RPMI7951 (cell line): ENCODE data around the gene HSPA4. TPM values are rescaled to one million over a fixed set of nuclear protein-coding genes. Genes with fewer than 3 reads are reported as not detected.
A peak's percentile ranks its signal among the peaks of the same experiment; 100 is the strongest.

ENCODE experiments used
- DNase-seq: peaks from one replicate; pipeline ENCODE4 v3.0.0-alpha.2; 2012; ENCODE audit warnings: low read depth
- total RNA-seq: library from RNA; depleted of rRNA; stranded (reverse); fragments of >200 nt; shearing (Covaris generic); gene quantifications from 2 replicates; pipeline ENCODE4 v1.2.3, GENCODE V29; 2014

Gene HSPA4
- total RNA-seq, 1 experiment from 2014 or later = 108 TPM

DNA sequence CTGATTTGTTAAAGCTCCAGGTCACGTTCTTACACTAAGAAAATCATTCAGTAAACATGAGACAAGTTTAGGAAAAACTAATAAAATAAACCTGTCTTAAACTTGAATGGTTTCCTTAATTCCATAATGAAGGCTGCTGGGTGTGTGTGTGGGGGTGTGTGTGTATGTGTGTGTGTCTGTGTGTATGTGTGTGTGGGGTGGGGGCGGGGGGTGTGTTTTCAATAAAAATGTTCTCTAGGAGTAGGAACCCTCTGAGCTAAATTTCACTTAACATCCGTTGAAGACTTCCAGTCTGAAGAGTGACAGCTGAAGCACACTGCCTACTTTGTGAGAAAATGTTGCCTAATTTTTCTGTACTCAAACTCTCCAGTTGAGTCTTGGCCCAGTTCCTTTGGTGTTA lies 54.5 kb downstream of the HSPA4 start:
- DNase-seq = no peak

DNA sequence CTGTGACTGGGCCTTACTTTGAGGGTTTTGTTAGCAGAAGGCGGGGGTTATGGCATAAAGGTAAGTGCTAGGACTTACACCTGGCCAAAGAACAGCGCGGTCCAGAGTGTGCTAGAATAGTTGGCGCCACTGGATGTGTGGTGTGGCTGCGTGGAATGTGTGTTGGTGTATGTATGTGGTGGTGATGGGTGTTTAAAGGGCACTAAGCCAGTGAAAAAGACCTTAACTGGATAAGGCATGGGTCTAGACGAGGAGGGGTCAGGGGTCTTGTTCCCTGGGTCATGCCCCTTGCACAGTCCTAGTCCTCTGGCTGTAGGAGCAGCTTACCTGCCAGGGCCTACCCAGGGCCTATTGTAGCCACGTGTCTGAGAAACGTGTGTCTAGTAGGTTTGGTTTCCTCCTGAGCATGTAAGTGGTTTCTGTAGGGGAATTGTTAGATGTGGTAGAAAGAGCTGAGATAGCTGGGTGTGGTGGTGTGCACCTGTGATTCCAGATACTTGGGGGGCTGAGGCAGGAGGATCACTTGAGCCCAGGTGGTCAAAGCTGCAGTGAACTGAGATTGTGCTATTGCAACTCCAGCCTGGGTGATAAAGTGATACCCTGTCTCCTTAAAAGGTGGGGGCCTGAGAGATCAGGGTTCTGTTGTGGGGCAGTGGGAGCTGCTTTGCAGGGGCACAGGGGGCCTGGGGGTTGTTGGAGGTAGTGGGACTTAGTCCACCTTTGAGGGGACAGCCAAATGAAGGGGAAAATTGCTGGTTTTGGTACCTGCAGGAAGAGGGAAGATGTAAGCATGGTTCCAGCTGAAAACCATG lies 55.2 kb downstream of the HSPA4 start:
- no peak for DNase-seq

DNA sequence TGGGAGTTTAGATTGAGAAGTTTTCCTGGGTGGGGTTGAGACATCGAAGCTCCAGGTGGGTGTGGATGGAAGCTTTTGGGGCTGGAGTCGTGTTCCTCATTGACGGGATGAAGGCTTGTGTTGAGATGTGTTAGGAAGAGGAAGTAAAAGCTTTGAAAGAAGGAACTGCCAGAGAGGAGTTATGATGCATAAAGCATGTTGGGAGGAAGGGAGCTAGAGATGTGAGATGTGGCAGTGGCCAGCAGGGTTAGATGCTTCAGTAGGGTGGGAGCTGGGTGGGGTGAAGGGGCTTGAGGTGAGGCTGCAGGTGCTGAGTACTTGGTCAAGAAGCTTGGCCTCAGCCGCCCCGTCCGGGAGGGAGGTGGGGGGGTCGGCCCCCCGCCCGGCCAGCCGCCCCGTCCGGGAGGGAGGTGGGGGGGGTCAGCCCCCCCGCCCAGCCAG lies 56.7 kb downstream of the HSPA4 start:
- no peak for DNase-seq

DNA sequence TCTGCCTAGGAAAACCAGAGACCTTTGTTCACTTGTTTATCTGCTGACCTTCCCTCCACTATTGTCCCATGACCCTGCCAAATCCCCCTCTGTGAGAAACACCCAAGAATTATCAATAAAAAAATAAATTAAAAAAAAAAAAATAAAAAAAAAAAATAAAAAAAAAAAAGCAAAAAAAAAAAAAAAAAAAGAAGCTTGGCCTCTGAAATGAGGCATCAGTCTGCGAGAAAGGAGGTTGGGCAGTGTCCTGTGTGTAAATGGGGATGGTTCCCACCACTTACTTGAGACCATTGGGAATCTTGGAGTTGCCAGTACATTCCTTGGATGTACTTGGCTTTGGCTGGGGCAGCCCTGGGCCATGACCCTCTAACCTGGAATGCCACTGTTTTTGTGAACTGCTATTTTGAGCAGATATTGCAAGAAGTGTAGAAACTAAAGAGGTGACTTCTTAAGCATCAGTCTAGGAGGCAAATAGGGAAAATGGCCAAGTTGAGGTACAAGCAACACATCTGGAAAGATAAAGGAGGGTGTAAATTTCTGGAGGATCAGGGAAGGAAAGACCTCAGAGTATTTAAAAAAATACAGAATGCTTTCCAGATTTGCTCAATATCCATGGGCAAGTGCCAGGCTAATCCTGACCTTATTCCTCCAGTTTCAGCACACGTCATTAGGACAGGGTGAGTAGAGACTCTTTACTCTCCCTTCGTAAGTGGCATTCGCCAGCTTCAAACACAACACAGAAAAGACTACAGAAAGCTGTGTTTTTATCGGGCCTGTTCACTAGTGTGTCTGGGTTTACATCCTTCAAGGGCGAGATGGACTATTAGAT lies 58.1 kb downstream of the HSPA4 start:
- peak; percentile 17 for DNase-seq

DNA sequence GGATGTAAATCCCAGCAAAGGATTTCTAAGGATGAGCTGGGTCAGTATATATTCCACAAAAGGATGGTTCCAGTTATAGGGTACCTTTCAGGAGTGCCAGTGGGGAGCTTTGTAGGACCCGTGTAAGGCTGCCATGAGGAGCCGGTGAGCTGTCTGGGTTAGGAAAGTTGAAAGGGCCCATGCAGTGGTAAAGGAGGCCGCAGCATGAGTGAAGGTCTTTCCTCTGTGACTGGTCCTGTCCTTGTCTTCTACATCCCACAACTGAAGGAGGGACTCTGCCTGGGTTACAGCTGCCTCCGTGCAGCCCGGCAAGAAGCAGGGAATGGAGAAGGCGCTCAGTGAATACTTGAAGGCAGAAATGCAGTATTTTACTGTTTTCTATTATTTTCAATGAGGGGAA lies 58.9 kb downstream of the HSPA4 start:
- DNase-seq = no peak

DNA sequence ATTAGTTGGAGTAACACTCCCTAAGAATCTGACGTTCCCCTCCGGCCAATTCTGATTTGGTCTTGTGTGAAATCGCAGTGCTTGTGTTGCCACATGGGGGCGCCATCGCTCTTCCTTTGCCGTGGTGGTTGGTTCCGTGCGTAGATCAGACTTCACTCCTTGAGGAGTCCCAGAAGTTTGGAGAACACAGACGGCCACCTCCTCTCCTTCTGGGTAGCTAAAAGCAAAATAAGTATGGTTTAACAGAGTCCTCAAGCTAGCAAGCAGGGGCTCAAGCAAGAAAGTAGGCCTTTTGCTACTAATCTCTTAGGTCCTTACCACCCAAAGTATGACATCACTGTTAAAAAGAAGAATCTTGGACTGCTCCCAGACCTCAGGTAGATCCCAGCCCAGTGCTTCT lies 59.5 kb downstream of the HSPA4 start:
- DNase-seq = peak; percentile 67

DNA sequence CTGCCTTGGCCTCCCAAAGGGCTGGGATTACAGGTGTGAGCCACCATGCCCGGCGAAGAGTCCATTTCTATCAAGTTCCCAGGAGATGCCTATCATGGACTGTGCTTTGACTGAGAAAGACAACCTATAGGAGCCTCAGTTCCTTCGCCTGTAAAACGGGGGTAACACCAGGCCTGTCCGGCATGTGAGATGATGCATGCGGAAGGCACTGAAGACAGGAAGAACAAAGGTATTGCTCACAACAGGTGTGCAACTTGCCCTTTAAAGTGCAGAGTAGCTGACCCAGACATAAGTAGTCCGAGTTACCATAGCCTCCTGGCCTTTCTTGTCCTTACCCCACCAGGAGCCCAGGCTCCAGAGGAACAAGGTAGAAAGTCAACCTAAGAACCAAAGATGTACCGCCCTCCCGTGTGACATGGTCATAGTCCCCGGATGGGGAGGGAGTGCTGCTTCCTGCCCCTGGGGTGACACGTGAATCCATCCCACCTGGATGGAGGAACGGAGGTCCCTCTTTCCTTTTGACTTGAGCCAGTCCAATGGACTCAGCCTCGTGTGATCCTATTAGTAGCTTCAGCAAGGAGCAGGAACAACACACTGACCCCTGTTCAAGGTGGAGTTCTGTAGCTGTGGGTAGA lies 60.3 kb downstream of the HSPA4 start:
- no peak for DNase-seq

DNA sequence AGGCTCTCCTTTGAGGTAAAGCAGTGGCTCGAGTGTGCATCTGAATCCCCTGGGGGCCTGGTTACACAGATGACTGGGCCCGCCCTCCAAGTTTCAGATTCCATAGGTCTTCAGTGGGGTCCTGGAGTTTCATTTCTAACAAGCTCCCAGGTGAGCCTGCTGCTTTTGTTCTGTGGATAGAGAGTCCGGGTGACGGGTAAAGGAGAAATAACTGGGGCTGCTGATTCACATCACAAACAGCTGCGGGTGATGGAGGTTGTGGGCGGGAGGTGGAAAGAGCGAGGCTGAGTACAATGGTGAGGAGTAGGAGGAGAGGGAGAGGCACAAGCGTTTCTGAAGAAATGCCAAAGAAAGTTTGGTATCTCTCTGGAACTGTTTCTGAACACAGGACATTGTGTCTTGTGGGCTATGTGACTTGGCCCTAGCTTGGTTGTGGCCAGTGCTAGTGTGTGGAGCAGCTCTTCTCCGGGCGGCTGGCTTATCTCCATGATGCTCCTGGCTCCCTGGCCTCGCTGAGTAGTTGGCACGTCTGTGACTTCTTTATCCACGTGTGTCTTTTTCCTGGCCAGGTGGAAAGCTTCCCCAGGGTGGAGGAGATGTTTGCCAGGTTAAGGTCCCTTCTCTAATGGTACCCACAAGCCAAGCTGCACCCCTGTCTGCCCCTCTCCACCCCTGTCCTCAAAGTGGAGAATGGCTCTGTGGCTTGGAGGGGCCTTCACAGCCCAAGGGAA lies 61.7 kb downstream of the HSPA4 start:
- DNase-seq = peak; percentile 36

DNA sequence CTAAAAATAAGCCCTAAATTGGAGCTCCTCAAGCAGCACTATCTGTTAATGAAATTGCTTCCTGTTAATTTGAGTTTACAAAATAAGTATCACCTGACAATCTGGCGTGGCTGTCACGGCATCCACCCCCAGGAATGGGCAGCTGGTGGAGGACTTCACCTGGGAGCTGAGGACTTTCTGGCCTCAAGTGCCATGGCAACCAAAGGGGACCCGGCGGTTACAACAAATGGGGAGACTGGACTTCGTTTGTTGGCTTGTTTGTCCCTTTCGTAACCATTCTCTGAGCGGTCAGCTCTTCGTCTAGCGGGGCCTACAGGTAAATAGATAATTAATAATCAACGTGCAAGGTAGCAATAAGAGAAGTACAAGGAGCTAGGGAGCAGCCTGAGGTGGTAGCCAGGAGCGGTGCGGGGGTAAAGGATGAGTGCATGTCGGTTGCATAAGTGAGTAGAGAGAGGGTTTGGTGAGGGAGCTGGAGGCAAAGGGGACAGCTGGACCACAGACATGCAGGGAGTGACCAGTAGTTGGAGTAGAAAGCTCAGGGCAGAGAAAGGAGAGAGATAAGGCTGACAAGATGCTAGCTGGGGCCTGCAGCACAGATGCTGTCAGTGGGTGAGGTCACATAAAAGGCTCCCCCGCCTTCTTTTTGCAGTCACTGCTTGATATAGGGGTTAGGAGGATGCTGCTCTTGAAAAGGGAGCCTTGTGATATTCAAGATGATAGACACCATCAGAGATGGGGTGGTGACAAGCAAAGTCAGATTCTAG lies 62.5 kb downstream of the HSPA4 start:
- no peak for DNase-seq

DNA sequence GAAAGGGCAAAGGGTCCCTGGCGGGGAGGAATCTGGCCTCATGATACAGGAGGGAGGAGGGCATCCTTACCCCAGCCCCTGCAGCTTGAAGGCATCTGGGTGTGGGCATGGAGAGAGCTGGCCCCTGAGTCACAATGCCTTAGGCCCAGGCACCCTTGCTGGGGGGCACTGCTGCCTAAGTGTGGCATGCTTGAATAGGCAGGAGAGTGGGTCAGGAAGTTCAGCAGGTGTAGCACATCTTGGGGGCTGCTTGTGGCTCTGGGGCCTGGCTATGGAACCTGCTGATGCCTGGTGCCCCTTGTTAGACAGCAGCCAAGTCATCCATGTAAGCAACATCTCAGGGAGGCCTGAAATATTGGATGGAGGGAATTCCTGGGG lies 63.1 kb downstream of the HSPA4 start:
- DNase-seq = no peak

DNA sequence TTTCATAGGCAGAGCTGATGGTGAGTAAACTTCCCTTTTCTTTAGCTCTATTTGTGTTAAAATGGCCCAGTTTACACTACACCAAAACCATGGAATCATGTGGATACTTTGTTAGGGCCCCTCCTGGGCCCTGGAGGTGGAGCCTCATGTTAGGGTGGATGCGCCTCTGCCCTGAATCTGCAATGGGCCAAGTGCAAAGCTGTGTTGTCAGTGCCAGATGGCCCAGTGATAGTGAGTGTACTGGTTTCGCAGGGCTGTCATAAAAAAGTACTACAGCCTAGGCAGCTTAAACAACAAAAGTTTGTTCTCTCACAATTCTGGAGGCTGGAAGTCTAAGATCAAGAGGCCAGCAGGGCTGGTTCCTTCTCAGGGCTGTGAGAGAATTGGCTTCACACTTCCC lies 64.8 kb downstream of the HSPA4 start:
- DNase-seq = no peak

DNA sequence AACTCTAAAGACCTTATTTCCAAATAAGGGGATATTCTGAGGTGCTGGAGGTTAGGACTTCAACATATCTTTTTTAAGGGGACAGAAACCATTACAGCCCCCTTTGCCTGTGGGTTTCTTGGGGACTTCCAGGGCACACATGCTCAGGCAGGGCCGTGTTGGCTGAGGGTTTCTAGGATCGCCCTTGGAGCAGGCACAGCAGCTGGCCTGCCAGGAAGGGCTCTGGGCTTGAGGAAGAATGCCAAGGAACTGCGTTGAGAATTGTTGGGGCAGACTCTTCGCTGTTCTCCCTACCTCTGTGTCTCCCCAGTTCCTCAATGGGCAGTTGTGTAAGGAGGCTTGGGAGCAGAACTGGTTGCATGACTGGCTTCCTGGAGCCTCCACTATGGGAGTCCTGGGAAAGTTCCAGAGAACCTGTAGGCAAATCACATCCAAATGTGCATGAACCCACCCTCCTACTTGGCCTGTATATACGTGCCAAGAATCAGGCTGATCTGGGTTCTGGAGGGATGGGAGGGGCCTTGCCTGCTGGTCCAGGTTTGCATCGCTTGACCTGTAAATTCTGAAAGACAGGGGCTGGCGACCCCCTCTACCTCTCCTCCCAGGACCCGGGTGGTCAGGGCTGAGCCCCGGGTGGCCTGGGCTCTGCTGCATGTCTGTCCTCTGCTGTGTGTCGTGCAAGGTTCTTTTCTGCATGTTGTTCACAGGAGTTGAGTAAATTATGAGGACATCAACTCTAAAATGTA lies 65.5 kb downstream of the HSPA4 start:
- DNase-seq = no peak

DNA sequence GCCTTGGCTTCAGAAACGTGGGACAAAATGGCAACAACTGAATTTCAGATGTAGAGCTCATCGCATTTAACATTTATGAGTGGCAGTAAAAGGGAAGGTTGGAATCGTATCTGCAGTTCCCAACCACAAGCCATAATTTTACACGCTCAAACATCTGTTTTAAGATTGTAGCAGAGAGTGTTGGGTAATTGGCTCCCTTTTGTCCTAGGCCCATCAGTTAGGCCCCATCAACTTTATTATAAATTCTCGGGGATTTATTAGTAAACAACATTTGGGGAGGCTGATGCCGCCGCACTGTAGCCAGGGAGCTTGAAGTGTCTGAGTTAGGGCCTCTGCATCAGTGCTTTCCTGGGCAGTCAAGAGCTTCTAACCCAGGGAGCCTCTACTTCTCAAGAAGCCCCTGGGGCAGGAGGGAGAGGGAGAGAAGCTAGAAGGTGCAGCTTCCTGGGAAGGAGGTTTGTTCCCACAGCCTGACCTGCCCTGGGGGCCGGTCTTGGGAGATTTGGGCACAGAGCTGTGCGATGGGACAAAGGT lies 66.2 kb downstream of the HSPA4 start:
- DNase-seq = no peak

DNA sequence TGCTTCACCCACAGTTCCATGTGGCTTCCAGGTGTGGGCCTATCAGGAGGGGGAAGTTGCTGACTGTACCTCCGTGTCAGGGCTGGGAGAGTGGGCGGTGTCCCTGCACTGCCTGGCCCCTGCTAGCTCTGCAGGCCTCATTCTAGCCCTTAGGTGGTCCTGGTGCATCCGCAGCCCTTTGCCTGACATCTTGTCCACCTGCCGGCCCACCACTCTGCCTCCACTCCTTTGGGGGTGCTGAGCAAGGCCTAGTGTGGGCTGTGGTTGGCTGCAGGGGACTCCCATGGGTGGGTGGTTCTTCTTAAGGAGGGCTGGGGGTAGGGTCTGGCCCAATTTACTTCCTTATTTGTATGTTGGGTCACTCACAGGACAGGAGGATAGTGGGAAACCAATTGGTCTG lies 66.9 kb downstream of the HSPA4 start:
- DNase-seq = no peak

DNA sequence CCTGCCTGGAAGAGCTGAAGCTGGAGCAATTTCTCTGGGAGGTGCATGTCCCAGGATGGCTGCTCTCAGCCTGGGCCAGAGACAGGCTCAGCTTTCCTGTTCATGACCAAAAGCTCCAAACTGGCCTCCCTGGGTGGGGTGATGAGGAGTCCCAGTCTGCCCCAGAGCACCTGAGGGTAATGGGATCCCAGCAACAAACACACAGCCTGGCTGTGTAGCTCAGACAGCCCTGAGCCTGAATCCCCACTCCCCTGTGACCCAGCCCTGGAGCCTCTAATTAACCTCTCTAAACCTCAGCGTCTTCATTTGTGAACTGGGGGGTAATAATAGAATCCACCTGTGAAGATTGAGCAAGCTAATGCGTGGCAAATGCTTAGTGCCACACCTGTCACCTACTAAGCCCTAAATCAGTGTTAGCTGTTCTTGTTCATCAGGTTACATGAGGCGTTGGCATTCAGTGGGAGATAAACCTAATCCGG lies 67.5 kb downstream of the HSPA4 start:
- no peak for DNase-seq

DNA sequence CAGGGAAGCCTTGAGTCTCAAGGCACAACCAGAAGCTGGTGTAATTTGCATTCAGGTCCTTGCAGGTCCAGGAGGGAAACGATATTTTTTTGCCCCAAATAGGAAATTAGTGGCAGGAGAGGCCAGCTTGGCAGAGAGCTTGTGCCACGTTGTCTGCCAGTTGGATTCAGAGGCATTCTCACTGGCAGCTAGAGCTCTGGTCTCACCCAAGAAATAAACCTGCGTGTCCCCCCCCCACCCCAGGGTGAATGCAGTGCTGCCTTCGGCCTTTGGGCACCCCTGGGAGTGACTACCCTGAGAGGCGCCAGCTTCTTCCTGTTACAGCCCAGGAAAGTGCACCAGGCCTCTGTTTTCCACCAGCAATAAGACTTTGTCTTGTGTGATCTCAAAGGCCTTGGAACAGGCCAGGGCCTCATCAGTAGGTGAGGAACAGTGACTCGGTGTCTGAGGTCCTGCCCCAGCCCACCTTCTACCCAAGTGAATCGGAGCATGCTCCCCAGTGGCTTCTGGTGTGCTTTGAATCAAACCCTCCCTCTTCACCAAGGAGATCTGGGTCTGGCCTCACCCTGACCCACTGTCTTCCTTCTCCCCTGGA lies 68.4 kb downstream of the HSPA4 start:
- DNase-seq = no peak

DNA sequence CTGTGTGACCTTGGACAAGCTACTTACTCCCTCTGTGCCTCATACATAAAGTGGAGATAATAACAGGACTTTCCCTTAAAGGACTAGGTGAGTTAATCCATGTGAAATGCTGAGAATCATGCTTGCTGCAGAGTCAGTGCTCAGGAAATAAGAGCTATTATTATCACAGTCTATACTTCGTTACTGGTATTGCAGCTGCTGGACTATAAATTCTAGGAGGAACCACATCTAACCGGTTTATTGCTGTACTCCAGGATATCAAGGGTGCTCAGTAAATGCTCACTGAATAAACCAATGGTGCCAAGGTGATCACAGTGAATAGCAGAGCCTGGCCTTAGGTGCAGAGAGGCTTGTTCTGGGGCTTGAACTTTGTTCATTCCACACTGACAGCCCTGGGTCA lies 69.3 kb downstream of the HSPA4 start:
- no peak for DNase-seq

DNA sequence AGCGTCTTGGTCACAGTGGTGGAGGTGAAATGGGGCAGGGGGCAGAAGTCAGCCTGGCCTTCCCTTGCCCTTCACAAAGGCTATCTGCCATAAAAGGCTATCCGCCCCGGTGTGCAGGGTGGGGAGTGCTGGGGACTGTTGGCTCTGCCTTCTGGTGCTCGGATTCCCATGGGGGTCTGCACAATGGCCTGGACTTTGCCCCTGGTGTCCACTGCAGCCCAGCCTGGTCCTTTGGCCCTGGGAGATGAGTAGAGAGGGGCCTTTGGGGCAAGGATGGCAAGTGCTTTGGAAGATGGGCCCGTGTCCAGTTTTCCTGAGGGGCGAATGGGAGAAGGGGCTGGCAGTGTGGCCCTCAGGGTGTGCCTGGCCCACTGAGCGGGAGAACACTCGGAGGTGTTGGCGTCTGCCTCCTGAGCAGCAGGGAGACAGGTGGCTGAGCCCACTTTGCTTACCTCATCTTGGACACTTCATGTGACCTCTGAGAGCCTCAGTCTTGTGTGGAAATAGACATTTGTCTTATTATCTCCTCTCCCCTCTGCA lies 69.9 kb downstream of the HSPA4 start:
- DNase-seq = no peak

DNA sequence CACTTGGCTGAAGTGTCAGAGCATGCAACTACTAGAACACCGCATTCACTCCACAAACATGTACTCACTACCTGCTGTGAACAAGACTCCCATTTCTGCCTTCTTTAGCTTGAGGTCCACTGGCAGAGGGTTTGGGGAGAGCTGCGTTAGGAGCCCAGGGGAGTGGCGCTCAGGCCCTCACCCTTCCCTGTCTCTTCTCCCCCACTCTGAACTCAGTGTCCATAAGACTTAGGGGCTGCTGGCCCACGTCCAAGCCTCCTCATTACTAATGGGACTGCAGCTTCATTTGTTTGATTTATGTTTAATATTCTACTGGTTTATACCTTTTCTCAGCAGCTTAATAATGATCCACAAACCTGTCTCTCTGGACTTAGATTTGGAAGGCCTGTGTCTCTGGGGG lies 70.9 kb downstream of the HSPA4 start:
- DNase-seq = no peak
